ENCODE data around the gene TTC34. TPM values are rescaled to one million over a fixed set of nuclear protein-coding genes. Genes with fewer than 3 reads are reported as not detected.

The TTC34 gene
- total and polyA plus RNA-seq, 5 donors from 2014 or later, result 0.05 to 1.1 (median 0.13) TPM

DNA sequence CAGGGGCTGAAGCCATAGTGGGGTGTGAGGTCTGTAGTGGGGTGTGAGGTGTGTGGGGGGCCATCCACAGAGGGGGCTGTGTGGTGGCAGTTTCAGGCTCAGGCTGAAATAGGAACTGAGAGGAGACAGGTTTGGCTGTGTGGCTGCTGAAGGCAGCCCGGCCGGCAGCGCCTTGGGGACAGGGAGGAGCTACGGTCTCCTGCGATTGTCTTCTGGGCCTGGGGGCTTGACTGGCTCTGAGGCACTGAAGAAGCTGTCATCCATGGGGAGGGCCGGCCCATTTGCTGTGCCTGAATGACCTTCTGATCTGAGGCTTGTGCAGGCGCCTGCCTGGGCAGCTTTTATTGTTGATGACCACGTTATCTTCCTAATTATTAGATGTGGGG is 10.0 kb upstream of the TTC34 start:
- Mint-ChIP-seq H3K4me1 (no peaks in the 10 kb centered on the region), H3K36me3 (no peaks in the 10 kb centered on the region), H3K4me3 (no peak overlapping the region), H3K27me3 (no peaks in the 10 kb centered on the region), H3K9me3 (peaks cover 0 to 1% (median 0%) of the 10 kb centered on the region in 7 donors), H3K27ac (no peak overlapping the region)
- Histone ChIP-seq H3K36me3 (ENCODE audit: control insufficient read depth, insufficient read depth, low read length) (no peaks in the 10 kb centered on the region), H3K9me3 (ENCODE audit: control insufficient read depth in 2 of 2, low read length in 2 of 2) (no peaks in the 10 kb centered on the region), H3K27ac (ENCODE audit: insufficient read depth, low read length, poor library complexity, severe bottlenecking) (no peak overlapping the region), H3K4me3 (ENCODE audit: low read depth, low read length) (no peak overlapping the region), H3K27me3 (ENCODE audit: control insufficient read depth, insufficient read depth, low read length) (no peaks in the 10 kb centered on the region), H3K4me1 (ENCODE audit: control insufficient read depth, insufficient read depth, low read length, poor library complexity, severe bottlenecking) (no peaks in the 10 kb centered on the region)
- ATAC-seq (ENCODE audit: low read depth in 2 of 2) (no peak), DNase-seq (no peak)

- H3K4me1 ChIP-seq (ENCODE audit: control insufficient read depth, insufficient read depth, low read length, poor library complexity, severe bottlenecking), result no peaks in the 10 kb centered on the region
- H3K36me3 Mint-ChIP-seq, result no peaks in the 10 kb centered on the region
- no peaks in the 10 kb centered on the region for H3K27me3 Mint-ChIP-seq
- DNase-seq (no peak), ATAC-seq (ENCODE audit: low read depth in 2 of 2) (no peak)
- no peaks in the 10 kb centered on the region for H3K9me3 ChIP-seq (ENCODE audit: control insufficient read depth in 2 of 2, low read length in 2 of 2)
- H3K27ac Mint-ChIP-seq, result no peak overlapping the region
- no peaks in the 10 kb centered on the region for H3K4me1 Mint-ChIP-seq
- H3K27ac ChIP-seq (ENCODE audit: insufficient read depth, low read length, poor library complexity, severe bottlenecking), result no peak overlapping the region
- no peak overlapping the region for H3K4me3 Mint-ChIP-seq
- no peak overlapping the region for H3K4me3 ChIP-seq (ENCODE audit: low read depth, low read length)
- no peaks in the 10 kb centered on the region for H3K27me3 ChIP-seq (ENCODE audit: control insufficient read depth, insufficient read depth, low read length)
- H3K36me3 ChIP-seq (ENCODE audit: control insufficient read depth, insufficient read depth, low read length), result no peaks in the 10 kb centered on the region
- peaks cover 0 to 1% (median 0%) of the 10 kb centered on the region in 7 donors for H3K9me3 Mint-ChIP-seq
These were observed 9.5 kb upstream of the TTC34 start for GRCh38 chr1:2810899-2811532.

DNA sequence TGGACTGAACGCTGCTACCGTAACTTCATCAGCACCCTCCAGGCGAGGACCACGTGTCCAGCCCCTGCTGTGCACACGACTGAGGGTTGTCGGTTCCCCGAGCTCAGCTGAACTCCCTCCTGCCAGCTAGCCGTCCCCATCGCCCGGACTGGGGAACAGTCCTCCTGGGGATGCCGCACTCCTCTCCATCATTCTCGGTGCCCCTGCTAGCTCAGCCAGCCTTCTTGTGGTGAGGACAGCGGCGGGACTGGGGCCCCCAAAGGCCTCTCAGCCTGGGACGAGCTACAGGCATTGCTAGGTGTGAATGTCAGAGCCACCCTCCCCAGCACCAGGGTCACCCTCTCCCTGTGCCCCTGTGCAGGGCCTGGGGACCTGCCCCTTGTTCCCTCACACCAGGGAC is 8.8 kb upstream of the TTC34 start:
- H3K4me1 ChIP-seq (ENCODE audit: control insufficient read depth, insufficient read depth, low read length, poor library complexity, severe bottlenecking), result no peaks in the 10 kb centered on the region
- ATAC-seq (ENCODE audit: low read depth in 2 of 2), result no peak
- H3K4me3 ChIP-seq (ENCODE audit: low read depth, low read length), result no peak overlapping the region

DNA sequence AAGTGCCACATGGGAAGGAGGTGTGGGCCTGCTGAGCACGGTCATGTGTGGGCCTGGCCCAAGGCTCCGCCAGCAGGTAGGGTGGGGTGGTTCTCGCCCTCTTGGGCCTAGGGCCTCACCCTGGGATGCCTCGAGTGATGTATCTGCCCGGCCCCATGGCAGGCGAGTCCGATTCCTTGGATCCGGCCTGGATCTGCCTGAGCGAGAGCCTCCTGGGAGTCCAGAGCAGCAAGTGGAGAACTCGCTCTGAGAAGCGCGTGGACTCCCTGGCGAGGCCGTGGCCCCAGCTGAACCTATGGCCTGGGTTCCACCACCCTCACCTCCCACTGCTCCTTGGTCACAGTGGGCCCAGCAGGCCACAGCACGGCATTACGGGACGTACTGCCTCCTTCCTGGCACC is 8.2 kb upstream of the TTC34 start:
- Histone ChIP-seq H3K27me3 (ENCODE audit: control insufficient read depth, insufficient read depth, low read length) (no peaks in the 10 kb centered on the region), H3K9me3 (ENCODE audit: control insufficient read depth in 2 of 2, low read length in 2 of 2) (no peaks in the 10 kb centered on the region), H3K27ac (ENCODE audit: insufficient read depth, low read length, poor library complexity, severe bottlenecking) (no peak overlapping the region), H3K4me3 (ENCODE audit: low read depth, low read length) (no peak overlapping the region), H3K36me3 (ENCODE audit: control insufficient read depth, insufficient read depth, low read length) (no peaks in the 10 kb centered on the region), H3K4me1 (ENCODE audit: control insufficient read depth, insufficient read depth, low read length, poor library complexity, severe bottlenecking) (no peaks in the 10 kb centered on the region)
- H3K27me3 Mint-ChIP-seq, result no peaks in the 10 kb centered on the region
- no peaks in the 10 kb centered on the region for H3K36me3 Mint-ChIP-seq
- H3K9me3 Mint-ChIP-seq, result peaks cover 0 to 1% (median 0%) of the 10 kb centered on the region in 7 donors
- H3K4me1 Mint-ChIP-seq, result no peaks in the 10 kb centered on the region
- H3K27ac Mint-ChIP-seq, result no peak overlapping the region
- DNase-seq (no peak), ATAC-seq (ENCODE audit: low read depth in 2 of 2) (no peak)
- no peak overlapping the region for H3K4me3 Mint-ChIP-seq

More for the DNA sequence above, 8.8 kb upstream of the TTC34 start:
- H3K27ac ChIP-seq (ENCODE audit: insufficient read depth, low read length, poor library complexity, severe bottlenecking), result no peak overlapping the region
- Mint-ChIP-seq H3K27ac (no peak overlapping the region), H3K36me3 (no peaks in the 10 kb centered on the region), H3K4me1 (no peaks in the 10 kb centered on the region), H3K27me3 (no peaks in the 10 kb centered on the region), H3K4me3 (no peak overlapping the region), H3K9me3 (peaks cover 0 to 1% (median 0%) of the 10 kb centered on the region in 7 donors)
- no peaks in the 10 kb centered on the region for H3K27me3 ChIP-seq (ENCODE audit: control insufficient read depth, insufficient read depth, low read length)
- H3K9me3 ChIP-seq (ENCODE audit: control insufficient read depth in 2 of 2, low read length in 2 of 2), result no peaks in the 10 kb centered on the region
- DNase-seq, result no peak
- H3K36me3 ChIP-seq (ENCODE audit: control insufficient read depth, insufficient read depth, low read length), result no peaks in the 10 kb centered on the region

GRCh38 chr1:2808831-2809605 is 7.5 kb upstream of the TTC34 start:
- no peaks in the 10 kb centered on the region for H3K27me3 Mint-ChIP-seq
- no peak overlapping the region for H3K4me3 Mint-ChIP-seq
- no peaks in the 10 kb centered on the region for H3K4me1 Mint-ChIP-seq
- no peak overlapping the region for H3K27ac ChIP-seq (ENCODE audit: insufficient read depth, low read length, poor library complexity, severe bottlenecking)
- H3K4me1 ChIP-seq (ENCODE audit: control insufficient read depth, insufficient read depth, low read length, poor library complexity, severe bottlenecking), result no peaks in the 10 kb centered on the region
- H3K9me3 ChIP-seq (ENCODE audit: control insufficient read depth in 2 of 2, low read length in 2 of 2), result no peaks in the 10 kb centered on the region
- H3K36me3 ChIP-seq (ENCODE audit: control insufficient read depth, insufficient read depth, low read length), result no peaks in the 10 kb centered on the region
- H3K4me3 ChIP-seq (ENCODE audit: low read depth, low read length), result no peak overlapping the region
- H3K9me3 Mint-ChIP-seq, result peaks cover 0 to 1% (median 0%) of the 10 kb centered on the region in 7 donors
- DNase-seq (no peak), ATAC-seq (ENCODE audit: low read depth in 2 of 2) (no peak)
- H3K27ac Mint-ChIP-seq, result no peak overlapping the region
- no peaks in the 10 kb centered on the region for H3K27me3 ChIP-seq (ENCODE audit: control insufficient read depth, insufficient read depth, low read length)
- H3K36me3 Mint-ChIP-seq, result no peaks in the 10 kb centered on the region

DNA sequence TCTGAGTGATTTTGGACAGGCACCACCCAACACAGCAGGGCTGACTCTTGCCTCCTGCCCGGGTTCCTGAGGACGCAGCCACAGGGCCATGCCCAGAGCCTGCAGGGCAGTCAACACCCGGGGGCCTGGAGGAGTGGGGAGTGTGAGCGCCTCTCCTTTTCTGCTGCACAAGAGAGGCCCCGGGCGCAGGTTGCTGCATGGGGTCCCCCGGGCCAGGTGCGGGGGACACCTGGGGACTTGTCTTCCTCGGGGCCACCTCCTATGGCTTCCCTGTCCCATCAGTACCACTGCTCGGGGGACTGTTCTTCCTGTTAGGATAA is 6.9 kb upstream of the TTC34 start:
- H3K27me3 Mint-ChIP-seq, result no peaks in the 10 kb centered on the region
- no peaks in the 10 kb centered on the region for H3K4me1 ChIP-seq (ENCODE audit: control insufficient read depth, insufficient read depth, low read length, poor library complexity, severe bottlenecking)
- no peaks in the 10 kb centered on the region for H3K36me3 Mint-ChIP-seq
- no peaks in the 10 kb centered on the region for H3K36me3 ChIP-seq (ENCODE audit: control insufficient read depth, insufficient read depth, low read length)
- no peaks in the 10 kb centered on the region for H3K9me3 ChIP-seq (ENCODE audit: control insufficient read depth in 2 of 2, low read length in 2 of 2)
- H3K4me3 Mint-ChIP-seq, result no peak overlapping the region
- no peaks in the 10 kb centered on the region for H3K4me1 Mint-ChIP-seq
- no peak for ATAC-seq (ENCODE audit: low read depth in 2 of 2)
- DNase-seq, result no peak
- H3K4me3 ChIP-seq (ENCODE audit: low read depth, low read length), result no peak overlapping the region
- H3K27ac ChIP-seq (ENCODE audit: insufficient read depth, low read length, poor library complexity, severe bottlenecking), result no peak overlapping the region
- peaks cover 0 to 1% (median 0%) of the 10 kb centered on the region in 7 donors for H3K9me3 Mint-ChIP-seq
- no peak overlapping the region for H3K27ac Mint-ChIP-seq
- no peaks in the 10 kb centered on the region for H3K27me3 ChIP-seq (ENCODE audit: control insufficient read depth, insufficient read depth, low read length)

- H3K4me3 ChIP-seq (ENCODE audit: low read depth, low read length), result no peak overlapping the region
- DNase-seq (no peak), ATAC-seq (ENCODE audit: low read depth in 2 of 2) (no peak)
- Mint-ChIP-seq H3K4me1 (no peaks in the 10 kb centered on the region), H3K4me3 (no peak overlapping the region), H3K27me3 (no peaks in the 10 kb centered on the region), H3K27ac (no peak overlapping the region), H3K36me3 (no peaks in the 10 kb centered on the region), H3K9me3 (peaks cover 0 to 1% (median 0%) of the 10 kb centered on the region in 7 donors)
- H3K9me3 ChIP-seq (ENCODE audit: control insufficient read depth in 2 of 2, low read length in 2 of 2), result no peaks in the 10 kb centered on the region
- H3K27ac ChIP-seq (ENCODE audit: insufficient read depth, low read length, poor library complexity, severe bottlenecking), result no peak overlapping the region
- no peaks in the 10 kb centered on the region for H3K27me3 ChIP-seq (ENCODE audit: control insufficient read depth, insufficient read depth, low read length)
- no peaks in the 10 kb centered on the region for H3K4me1 ChIP-seq (ENCODE audit: control insufficient read depth, insufficient read depth, low read length, poor library complexity, severe bottlenecking)
- no peaks in the 10 kb centered on the region for H3K36me3 ChIP-seq (ENCODE audit: control insufficient read depth, insufficient read depth, low read length)
These were observed 6.3 kb upstream of the TTC34 start for GRCh38 chr1:2807678-2808385.

Data from CD4-positive, CD25-positive, alpha-beta regulatory T cell (primary cell).